Posterior cingulate gyrus (tissue), 11 donors: ENCODE data around the gene BRCC3.
A peak's percentile ranks its signal among the peaks of the same experiment; 100 is the strongest.
"Not testable (repeated sequence)": the region's sequence is repeated elsewhere in the genome, so short reads cannot be mapped to it uniquely, and the experiment has no call there.

Experiments
- DNase-seq, 10 donors: peaks; one replicate each; pipeline versions ENCODE4 v3.0.0 to v3.0.0-alpha.2; 2020 to 2021; ENCODE audit warnings: mixed read lengths in 3 of 10
- intact Hi-C: fragments of 100-400 bp; cut with DNase I; formaldehyde crosslinking; loops from one replicate; pipeline ENCODE4 v1.15.1; 2023

BRCC3 gene

DNA sequence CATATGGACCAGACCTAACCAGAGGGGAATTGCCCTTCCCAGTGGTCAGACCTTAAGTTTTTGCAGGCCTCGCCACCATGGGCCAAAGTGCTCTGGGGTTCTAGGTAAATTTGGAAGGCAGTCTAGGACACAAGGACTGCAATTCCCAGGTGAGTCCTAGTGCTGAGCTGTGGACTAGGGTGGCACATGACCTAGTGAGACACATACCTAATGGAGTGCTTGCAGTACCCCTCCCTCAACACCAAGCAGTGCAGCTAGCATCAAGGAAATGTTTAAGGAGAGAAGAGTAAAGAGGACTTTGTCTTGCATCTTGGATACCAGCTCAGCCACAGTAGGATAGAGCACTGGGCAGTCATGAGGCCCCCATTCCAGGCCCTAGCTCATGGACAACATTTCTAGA, 60.8 kb downstream of the BRCC3 start:
- no peak for DNase-seq
- intact Hi-C loops = no loop called here

DNA sequence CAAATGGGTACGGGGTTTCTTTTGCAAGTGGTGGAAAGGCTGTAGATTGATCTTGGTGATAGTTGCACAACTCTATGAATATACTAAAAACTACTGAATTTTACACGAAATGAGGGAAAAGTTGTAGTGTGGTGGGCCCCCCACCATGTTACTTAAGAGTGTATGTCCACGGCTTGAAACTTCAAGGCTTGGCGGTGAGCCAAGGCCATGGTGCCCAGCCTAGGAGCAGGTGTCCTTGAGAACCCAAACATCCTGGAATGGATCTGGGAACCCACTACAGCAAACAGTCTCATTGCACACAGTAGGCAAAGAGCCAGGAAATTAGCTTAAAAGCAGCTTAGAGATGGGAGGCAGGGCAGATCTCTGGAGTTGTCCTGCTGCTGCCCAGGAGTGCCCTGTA, 62.9 kb downstream of the BRCC3 start:
- peak in 1 of 10 donors; percentile 59 for DNase-seq
- intact Hi-C loops = no loop called here

DNA sequence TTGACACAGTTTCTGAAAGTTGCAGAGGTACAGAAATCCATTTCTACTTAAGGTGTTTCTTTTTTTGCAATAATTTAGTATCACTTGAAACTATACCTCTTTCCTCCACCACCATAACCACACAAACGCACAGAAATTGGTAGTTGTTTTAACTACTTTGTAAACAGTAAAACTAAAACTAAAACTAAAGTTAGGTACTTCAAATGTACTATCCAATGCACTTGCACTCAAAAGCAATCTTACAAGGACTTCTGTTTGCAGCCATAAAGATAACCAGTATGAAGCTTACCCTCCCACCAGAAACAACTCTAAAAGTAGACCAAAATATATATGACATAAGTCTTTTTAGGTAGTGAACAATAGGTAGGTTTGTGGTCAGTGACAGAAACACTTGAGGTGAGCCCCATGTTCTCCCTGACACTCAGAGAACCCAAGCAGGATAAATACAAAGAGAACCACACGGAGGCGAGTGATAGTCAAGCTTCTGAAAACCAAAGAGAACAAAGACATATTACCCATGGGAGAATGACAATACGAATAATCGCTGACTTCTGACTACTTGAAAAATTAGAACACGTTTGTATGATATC, 72.7 kb downstream of the BRCC3 start:
- DNase-seq = no peak
- intact Hi-C loops = no loop called here

DNA sequence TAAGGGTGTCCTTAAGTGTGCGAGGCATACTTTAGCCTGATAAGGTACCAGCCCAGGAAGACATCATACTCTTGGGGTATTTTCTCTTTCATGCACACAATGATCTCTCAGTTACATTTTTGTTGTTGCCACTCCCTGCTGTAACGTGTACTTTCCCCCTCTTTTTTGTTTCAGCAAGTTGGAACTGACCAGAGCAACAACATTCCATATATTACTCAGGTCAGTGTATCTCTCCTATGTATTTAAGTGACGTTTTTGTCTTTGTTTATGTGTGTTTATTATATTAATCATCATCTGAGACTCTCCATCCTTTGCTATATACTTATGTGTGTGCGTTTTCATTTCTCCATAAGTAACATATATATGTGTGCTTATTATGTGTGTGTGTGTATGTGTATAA, 73.6 kb downstream of the BRCC3 start:
- no peak for DNase-seq
- intact Hi-C loops = no loop called here

DNA sequence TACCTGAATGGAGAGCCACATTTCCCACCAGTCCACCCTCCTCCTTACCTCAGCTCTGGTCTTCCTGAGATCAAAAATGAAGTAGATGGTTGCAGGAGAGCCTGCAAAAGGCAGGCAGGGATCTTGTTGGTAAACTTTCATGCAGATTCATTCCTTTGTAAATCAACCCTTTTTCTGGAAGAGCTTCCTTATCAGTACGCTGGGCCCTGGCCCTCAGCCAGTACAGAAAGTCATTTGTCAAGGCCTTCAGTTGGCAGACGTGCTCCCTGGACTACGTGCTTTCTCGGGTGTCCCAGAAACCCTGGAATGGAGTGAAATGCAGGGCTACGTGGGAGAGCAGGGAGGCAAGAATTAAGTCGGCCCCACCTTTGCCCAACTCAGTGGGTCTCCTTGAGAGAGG, 76.3 kb downstream of the BRCC3 start:
- DNase-seq, intact Hi-C loops: not testable (repeated sequence)

DNA sequence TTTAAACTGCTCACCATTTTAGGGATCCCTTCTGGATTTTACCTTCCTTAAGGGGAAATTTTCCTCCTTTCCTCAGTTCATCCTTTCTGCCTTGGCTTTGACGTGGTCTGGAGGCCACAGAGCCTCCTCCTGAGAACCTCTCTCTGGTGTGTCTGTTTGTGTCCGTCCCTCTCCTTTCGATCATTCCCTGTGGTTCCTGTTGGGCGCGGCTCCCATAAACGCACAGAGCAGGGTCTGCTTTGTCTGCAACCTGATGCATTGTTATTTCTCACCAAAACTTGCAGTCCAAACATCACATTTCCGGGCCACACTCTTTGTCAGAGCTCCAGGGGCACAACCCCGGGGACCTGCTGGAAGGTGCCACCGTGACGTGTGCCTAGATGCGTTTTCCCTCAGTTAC, 76.9 kb downstream of the BRCC3 start:
- not testable (repeated sequence) for DNase-seq

DNA sequence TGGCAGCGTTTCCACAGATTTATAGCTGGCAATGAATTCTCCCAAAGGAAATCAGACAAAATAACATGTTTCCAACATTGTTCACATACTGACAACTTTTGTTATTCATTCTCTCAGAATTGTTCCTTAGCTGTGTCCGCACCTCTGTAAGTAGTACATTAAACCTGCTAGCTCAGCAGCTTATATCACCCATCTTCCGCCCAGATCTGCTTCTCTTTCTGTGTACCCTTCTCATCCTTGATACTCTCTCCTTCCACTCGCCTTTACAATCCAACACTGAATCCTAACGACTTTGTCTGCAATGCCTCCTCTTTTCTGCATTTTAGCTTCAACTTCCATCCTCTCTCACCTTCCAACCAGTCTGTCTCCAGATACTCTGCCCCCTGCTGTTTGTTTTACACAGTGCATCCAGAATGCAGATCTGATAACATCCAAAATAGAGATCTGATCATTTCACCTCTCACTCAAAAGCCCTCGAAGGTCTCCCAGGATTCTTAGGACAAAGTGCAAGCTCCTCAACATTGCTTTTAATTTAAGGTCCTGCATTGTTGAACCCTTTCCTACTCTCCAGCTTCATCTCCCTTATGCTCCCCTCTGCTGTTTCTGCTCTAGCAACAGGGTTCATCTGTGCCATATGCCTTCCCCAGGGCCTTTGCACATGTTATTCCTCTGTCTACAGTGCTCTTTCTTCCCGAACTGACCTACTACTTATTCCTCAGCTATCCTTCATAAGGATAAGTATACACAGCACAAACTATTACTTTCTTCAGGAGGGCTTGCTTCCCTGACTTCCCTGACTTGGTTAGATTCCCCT, 77.6 kb downstream of the BRCC3 start:
- intact Hi-C loops = no loop called here
- peak in 1 of 10 donors; percentile 13 for DNase-seq

More for the DNA sequence above, 76.9 kb downstream of the BRCC3 start:
- intact Hi-C loops = not testable (repeated sequence)

DNA sequence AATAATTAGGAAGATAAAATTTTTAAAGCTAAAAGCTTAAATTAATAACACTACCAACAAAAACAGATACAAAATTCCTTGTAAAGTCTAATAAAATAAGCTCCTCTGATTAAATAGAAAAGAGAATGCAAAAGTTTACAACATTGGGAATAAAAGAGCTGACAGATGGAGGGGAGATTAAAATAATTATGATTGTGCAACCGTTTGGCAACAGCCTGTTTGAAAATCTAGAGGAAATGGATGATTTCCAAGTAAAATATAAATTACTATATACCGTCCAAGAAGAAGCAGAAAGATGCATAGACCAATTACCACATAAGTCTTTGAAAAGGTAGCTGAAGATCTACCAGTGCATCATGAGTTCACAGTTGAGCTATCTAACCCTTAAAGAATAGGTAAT, 98.6 kb downstream of the BRCC3 start:
- no peak for DNase-seq
- intact Hi-C loops = no loop called here
